GM19468 (cell line): ENCODE data around the gene NDUFV1.
"Not testable (repeated sequence)": the region's sequence is repeated elsewhere in the genome, so short reads cannot be mapped to it uniquely, and the experiment has no call there.

Experiments used
- ATAC-seq: cut with Tn5 transposase; IDR thresholded peaks from one replicate; pipeline ENCODE4 v1.9.1; 2021; ENCODE audit warnings: mild to moderate bottlenecking, moderate library complexity, moderate number of reproducible peaks; ENCODE audit not compliant: unreplicated experiment; ENCODE audit errors: extremely low read depth

The NDUFV1 gene

GRCh38 chr11:67608486-67608885 lies 1.8 kb downstream of the NDUFV1 start:
- ATAC-seq, result no peak

GRCh38 chr11:67609316-67609715 lies 2.6 kb downstream of the NDUFV1 start:
- ATAC-seq, result no peak

- no peak for ATAC-seq
These were observed 3.6 kb downstream of the NDUFV1 start for GRCh38 chr11:67610302-67610868.

GRCh38 chr11:67611165-67611564 lies 4.4 kb downstream of the NDUFV1 start:
- ATAC-seq, result no peak

GRCh38 chr11:67611704-67612587 lies 5.2 kb downstream of the NDUFV1 start:
- no peak for ATAC-seq

GRCh38 chr11:67612751-67613150 lies 6.0 kb downstream of the NDUFV1 start:
- no peak for ATAC-seq

- ATAC-seq, result no peak
These were observed 6.7 kb downstream of the NDUFV1 start for GRCh38 chr11:67613313-67613959.

- peak; percentile 42 for ATAC-seq
These were observed 7.4 kb downstream of the NDUFV1 start for GRCh38 chr11:67613960-67614715.

GRCh38 chr11:67614730-67615714 lies 8.3 kb downstream of the NDUFV1 start:
- no peak for ATAC-seq

GRCh38 chr11:67615728-67616430 lies 9.1 kb downstream of the NDUFV1 start:
- no peak for ATAC-seq

- no peak for ATAC-seq
These were observed 9.9 kb downstream of the NDUFV1 start for GRCh38 chr11:67616431-67617242.

- ATAC-seq, result no peak
These were observed 10.7 kb downstream of the NDUFV1 start for GRCh38 chr11:67617243-67617953.

- not testable (repeated sequence) for ATAC-seq
These were observed 12.3 kb downstream of the NDUFV1 start for GRCh38 chr11:67618901-67619659.

- not testable (repeated sequence) for ATAC-seq
These were observed 13.2 kb downstream of the NDUFV1 start for GRCh38 chr11:67619683-67620618.

- ATAC-seq, result not testable (repeated sequence)
These were observed 13.9 kb downstream of the NDUFV1 start for GRCh38 chr11:67620621-67621020.
